ENCODE results near the gene KISS1.

DNA sequence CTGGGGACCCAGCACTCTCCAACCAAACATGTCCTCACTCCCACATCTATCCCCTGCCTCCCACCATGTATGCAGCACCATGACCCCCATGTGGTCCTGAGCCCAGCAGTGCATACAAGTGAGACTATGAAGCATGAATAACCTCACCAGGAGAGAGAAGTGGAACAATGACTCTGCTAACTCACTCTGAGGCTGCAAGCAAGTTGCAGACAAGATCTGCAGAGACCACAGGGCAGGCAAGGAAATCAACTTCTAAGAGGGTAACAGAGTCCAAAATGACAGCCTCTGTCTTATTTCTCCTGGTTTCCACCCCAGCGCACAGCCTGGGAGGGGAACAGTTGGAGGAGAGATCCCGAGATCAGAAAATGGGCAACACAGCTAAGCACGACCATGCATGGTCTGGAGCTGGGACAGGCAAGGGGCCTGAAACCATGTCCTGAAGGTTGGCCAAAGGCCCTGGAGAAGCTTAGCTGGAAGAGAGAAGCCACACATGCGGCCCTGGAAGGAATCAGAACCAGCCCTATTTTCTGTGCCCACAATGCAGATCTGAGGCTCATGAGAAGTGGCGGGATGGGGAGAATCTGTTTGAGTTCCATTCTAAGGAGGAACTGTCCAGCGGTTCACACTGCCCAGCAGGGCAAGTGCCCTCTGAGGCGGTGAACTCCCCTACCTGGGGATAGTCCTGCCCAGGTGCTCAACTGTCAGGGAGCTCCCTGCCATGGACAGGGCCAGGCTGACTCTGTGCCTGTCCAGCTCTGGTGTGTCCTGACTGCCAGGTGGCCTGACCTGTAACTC is 17.6 kb downstream of the KISS1 start:
- TF ChIP-seq, protein P1, sequence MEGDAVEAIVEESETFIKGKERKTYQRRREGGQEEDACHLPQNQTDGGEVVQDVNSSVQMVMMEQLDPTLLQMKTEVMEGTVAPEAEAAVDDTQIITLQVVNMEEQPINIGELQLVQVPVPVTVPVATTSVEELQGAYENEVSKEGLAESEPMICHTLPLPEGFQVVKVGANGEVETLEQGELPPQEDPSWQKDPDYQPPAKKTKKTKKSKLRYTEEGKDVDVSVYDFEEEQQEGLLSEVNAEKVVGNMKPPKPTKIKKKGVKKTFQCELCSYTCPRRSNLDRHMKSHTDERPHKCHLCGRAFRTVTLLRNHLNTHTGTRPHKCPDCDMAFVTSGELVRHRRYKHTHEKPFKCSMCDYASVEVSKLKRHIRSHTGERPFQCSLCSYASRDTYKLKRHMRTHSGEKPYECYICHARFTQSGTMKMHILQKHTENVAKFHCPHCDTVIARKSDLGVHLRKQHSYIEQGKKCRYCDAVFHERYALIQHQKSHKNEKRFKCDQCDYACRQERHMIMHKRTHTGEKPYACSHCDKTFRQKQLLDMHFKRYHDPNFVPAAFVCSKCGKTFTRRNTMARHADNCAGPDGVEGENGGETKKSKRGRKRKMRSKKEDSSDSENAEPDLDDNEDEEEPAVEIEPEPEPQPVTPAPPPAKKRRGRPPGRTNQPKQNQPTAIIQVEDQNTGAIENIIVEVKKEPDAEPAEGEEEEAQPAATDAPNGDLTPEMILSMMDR (IDR thresholded peaks at IDR 0.05; ENCODE audit: low read length), result no peak
- no peak for TF ChIP-seq EZH2 (optimal IDR thresholded peaks at IDR 0.05; ENCODE audit: low read depth, low read length)

Measured in MM.1S (cell line).